Activated naive CD4-positive, alpha-beta T cell treated with anti-CD3 and anti-CD28 coated beads for 36 hours (primary cell): ENCODE data around the gene CRTAP. TPM values are rescaled to one million over a fixed set of nuclear protein-coding genes. Genes with fewer than 3 reads are reported as not detected.
"Not testable (repeated sequence)": the region's sequence is repeated elsewhere in the genome, so short reads cannot be mapped to it uniquely, and the experiment has no call there.

Experiments used
- CTCF ChIA-PET: fragments of 350-600 bp; sonication (Branson Sonifier 250); formaldehyde crosslinking; loops from one replicate; lab custom pipeline; 2021; ENCODE audit warnings: antibody characterized with exemption; lab: Charles Lee
- DNase-seq: peaks from one replicate; pipeline ENCODE4 v3.0.0-alpha.2; 2020
- H3K27ac Mint-ChIP-seq: one replicate; pipeline ENCODE4 v1.8.0; 2021; ENCODE audit warnings: mild to moderate bottlenecking, mixed read lengths
- H3K27me3 Mint-ChIP-seq: one replicate; pipeline ENCODE4 v1.8.0; 2021; ENCODE audit warnings: low read depth, mixed read lengths
- H3K36me3 Mint-ChIP-seq: one replicate; pipeline ENCODE4 v1.8.0; 2021; ENCODE audit warnings: low read depth, mixed read lengths
- H3K4me1 Mint-ChIP-seq: one replicate; pipeline ENCODE4 v1.8.0; 2021; ENCODE audit warnings: low read depth, mixed read lengths
- H3K4me3 Mint-ChIP-seq: one replicate; pipeline ENCODE4 v1.8.0; 2021; ENCODE audit warnings: mild to moderate bottlenecking, moderate library complexity, mixed read lengths
- H3K9me3 Mint-ChIP-seq: one replicate; pipeline ENCODE4 v1.8.0; 2021; ENCODE audit warnings: mixed read lengths
- intact Hi-C: fragments of 100-400 bp; cut with micrococcal nuclease; formaldehyde crosslinking; loops from one replicate; pipeline ENCODE4 v1.15.1; 2023
- total RNA-seq, 2 experiments: library from RNA; stranded (reverse); gene quantifications; one replicate each; pipeline ENCODE4 v1.2.3, GENCODE V29; 2021

The CRTAP gene
- total RNA-seq = 10 to 100 TPM; 48.1 to 51.1 TPM

- Mint-ChIP-seq H3K36me3 (no peaks in the 10 kb centered on the region), H3K27me3 (no peaks in the 10 kb centered on the region), H3K9me3 (no peaks in the 10 kb centered on the region), H3K4me3 (peak within 1 kb of the TSS; percentile 78), H3K27ac (no peak within 1 kb of the TSS), H3K4me1 (peaks cover 36% of the 10 kb centered on the region)
- DNase-seq = peak; percentile 86
- intact Hi-C loops = loop anchor here (1.0 to 5.0 kb wide), 8 partner anchors 17 to 683 kb away; partner anchors contain the start of genes CLASP2, CNOT10, DYNC1LI1 and GLB1
- CTCF ChIA-PET = interaction anchor here (0.8 to 1.9 kb wide), 4 partner anchors 17 to 166 kb away, joined by 3 to 6 read pairs (median 4); no protein-coding TSS in a partner anchor
Observed at GRCh38 chr3:33113772-33114621, at the start of gene CRTAP. TSS of gene CRTAP (plus strand) at chr3:33114014. CDS start at chr3:33114078, 64 bp downstream.

GRCh38 chr3:33064929-33065328 is 48.9 kb upstream of the CRTAP start:
- no peak overlapping the region for H3K4me3 Mint-ChIP-seq
- H3K4me1 Mint-ChIP-seq = peaks cover 51% of the 10 kb centered on the region
- H3K27ac Mint-ChIP-seq = peak overlapping the region; percentile 59
- CTCF ChIA-PET = interaction anchor here (0.6 to 1.9 kb wide), 3 partner anchors 10 to 117 kb away, joined by 5 to 8 read pairs (median 6); no protein-coding TSS in a partner anchor
- no peaks in the 10 kb centered on the region for H3K9me3 Mint-ChIP-seq
- peak; percentile 72 for DNase-seq
- intact Hi-C loops = loop anchor here (1.0 to 5.0 kb wide), 7 partner anchors 9 to 1813 kb away; partner anchors contain the start of gene STT3B
- peaks cover 22% of the 10 kb centered on the region for H3K36me3 Mint-ChIP-seq
- H3K27me3 Mint-ChIP-seq = no peaks in the 10 kb centered on the region

- intact Hi-C loops = loop anchor here (5.0 kb wide), 1 partner anchor 305 kb away; no protein-coding TSS in a partner anchor
- Mint-ChIP-seq H3K27ac (no peak overlapping the region), H3K27me3 (no peaks in the 10 kb centered on the region), H3K4me3 (no peak overlapping the region), H3K4me1 (peaks cover 28% of the 10 kb centered on the region), H3K9me3 (no peaks in the 10 kb centered on the region), H3K36me3 (peaks cover 12% of the 10 kb centered on the region)
- DNase-seq = no peak
- CTCF ChIA-PET = interaction anchor here (0.7 to 1.1 kb wide), 2 partner anchors 19 to 120 kb away, joined by 3 read pairs; no protein-coding TSS in a partner anchor
Observed at GRCh38 chr3:33067484-33067883, 46.3 kb upstream of the CRTAP start.

GRCh38 chr3:33069862-33070261 is 44.0 kb upstream of the CRTAP start:
- not testable (repeated sequence) for H3K4me3 Mint-ChIP-seq, H3K27me3 Mint-ChIP-seq, H3K27ac Mint-ChIP-seq, DNase-seq, H3K9me3 Mint-ChIP-seq
- CTCF ChIA-PET = interaction anchor here (0.7 to 9.7 kb wide), 7 partner anchors 8 to 231 kb away, joined by 3 to 254 read pairs (median 3); partner anchors contain the start of gene CCR4
- intact Hi-C loops = loop anchor here (5.0 to 10.0 kb wide), 2 partner anchors 302 to 335 kb away; no protein-coding TSS in a partner anchor
- Mint-ChIP-seq H3K4me1 (peaks cover 18% of the 10 kb centered on the region), H3K36me3 (peaks cover 12% of the 10 kb centered on the region)

DNA sequence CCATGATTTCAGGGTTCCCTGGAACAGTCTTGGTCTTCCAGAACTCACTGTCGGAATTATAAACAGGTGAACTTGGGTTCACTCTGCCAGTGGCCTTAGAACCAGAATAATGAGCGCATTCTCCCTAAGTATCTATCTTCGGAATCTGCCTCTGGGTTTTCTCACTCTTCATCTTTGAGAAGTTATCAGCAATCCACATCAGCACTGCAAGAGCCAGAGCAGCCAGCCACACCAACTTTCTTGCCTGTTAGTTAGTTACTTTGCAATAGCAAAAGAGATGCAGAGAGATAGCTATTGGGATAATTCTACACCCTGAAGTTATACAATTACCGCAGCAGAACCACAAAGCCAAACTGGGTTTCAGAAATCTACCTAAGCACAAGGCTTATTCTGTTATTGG is 42.6 kb upstream of the CRTAP start:
- no peak for DNase-seq
- CTCF ChIA-PET = interaction anchor here (0.7 to 9.7 kb wide), 5 partner anchors 10 to 883 kb away, joined by 3 to 254 read pairs (median 3); partner anchors contain the start of gene CCR4
- intact Hi-C loops = loop anchor here (10.0 kb wide), 1 partner anchor 336 kb away; no protein-coding TSS in a partner anchor
- H3K36me3 Mint-ChIP-seq = peaks cover 12% of the 10 kb centered on the region
- no peaks in the 10 kb centered on the region for H3K9me3 Mint-ChIP-seq
- peaks cover 13% of the 10 kb centered on the region for H3K4me1 Mint-ChIP-seq
- H3K27ac Mint-ChIP-seq = no peak overlapping the region
- no peak overlapping the region for H3K4me3 Mint-ChIP-seq
- no peaks in the 10 kb centered on the region for H3K27me3 Mint-ChIP-seq

- intact Hi-C loops = loop anchor here (10.0 kb wide), 1 partner anchor 337 kb away; no protein-coding TSS in a partner anchor
- H3K27ac Mint-ChIP-seq = no peak overlapping the region
- no peaks in the 10 kb centered on the region for H3K27me3 Mint-ChIP-seq
- no peak overlapping the region for H3K4me3 Mint-ChIP-seq
- H3K4me1 Mint-ChIP-seq = peaks cover 13% of the 10 kb centered on the region
- DNase-seq = no peak
- peaks cover 11% of the 10 kb centered on the region for H3K36me3 Mint-ChIP-seq
- CTCF ChIA-PET = interaction anchor here (0.7 to 9.7 kb wide), 3 partner anchors 68 to 122 kb away, joined by 3 to 254 read pairs (median 3); partner anchors contain the start of gene CCR4
- H3K9me3 Mint-ChIP-seq = no peaks in the 10 kb centered on the region
Observed at GRCh38 chr3:33071946-33072345, 41.9 kb upstream of the CRTAP start.

DNA sequence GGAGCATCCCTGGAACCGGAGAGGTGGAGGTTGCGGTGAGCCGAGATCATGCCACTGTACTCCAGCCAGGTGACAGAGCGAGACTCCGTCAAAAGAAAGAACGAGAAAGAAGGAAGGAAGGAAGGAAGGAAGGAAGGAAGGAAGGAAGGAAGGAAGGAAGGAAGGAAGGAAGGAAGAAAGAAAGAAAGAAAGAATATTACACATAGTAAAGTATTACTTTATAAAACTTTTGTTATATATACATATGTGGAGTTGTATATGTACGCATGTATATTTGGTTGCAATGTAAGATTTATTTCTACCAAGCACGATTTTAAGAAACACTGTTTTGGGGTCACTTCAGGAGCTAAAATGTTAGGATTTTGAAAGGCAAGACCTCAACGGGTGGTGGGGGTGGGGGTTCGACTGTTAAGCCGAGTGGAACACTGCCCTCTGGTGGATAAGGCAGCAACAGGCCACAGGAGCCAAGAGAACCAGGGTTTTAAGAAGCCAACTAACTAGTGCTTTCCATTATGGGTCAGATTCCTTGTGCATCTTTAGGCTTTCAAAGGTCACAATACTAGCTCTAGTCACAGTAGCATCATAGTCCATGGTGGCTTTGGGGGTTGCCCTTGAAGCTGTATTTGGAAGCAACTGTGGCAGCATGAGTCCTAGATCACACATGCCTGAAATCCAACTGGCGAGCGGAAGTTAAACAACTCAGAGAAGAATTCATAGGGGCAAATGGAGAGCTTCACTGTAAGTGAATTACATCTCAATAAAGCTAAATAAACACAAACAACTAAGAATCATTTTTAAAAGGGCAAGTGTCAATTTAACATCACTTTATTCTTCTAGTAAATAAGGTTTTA is 39.4 kb upstream of the CRTAP start:
- CTCF ChIA-PET = interaction anchor here (0.6 to 9.7 kb wide), 45 partner anchors 8 to 424 kb away, joined by 3 to 254 read pairs (median 5); partner anchors contain the start of genes CCR4 and CRTAP
- peaks cover 4% of the 10 kb centered on the region for H3K36me3 Mint-ChIP-seq
- peak; percentile 84 for DNase-seq
- H3K27ac Mint-ChIP-seq = no peak overlapping the region
- peaks cover 11% of the 10 kb centered on the region for H3K4me1 Mint-ChIP-seq
- intact Hi-C loops = loop anchor here (1.0 to 10.0 kb wide), 5 partner anchors 9 to 340 kb away; no protein-coding TSS in a partner anchor
- H3K4me3 Mint-ChIP-seq = no peak overlapping the region
- no peaks in the 10 kb centered on the region for H3K9me3 Mint-ChIP-seq
- H3K27me3 Mint-ChIP-seq = no peaks in the 10 kb centered on the region

DNA sequence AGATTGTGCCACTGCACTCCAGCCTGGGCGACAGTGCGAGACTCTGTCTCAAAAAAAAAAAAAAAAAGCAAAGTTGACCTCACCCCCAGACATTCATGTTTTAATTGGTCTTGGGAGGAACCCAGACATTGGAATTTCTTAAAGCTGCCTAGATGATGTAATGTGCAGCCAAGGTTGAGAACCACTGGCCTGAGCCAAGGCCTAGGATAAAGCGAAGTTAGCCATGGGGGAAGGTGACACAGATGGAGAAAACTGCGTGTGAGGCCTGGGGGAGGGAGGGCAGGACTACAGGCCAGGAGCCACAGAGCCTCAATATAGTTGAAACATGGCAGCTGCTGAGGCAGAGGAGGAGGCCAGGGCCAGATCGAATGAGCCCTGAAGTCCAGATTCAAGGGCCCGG is 37.8 kb upstream of the CRTAP start:
- Mint-ChIP-seq H3K4me3 (no peak overlapping the region), H3K4me1 (peaks cover 11% of the 10 kb centered on the region), H3K9me3 (no peaks in the 10 kb centered on the region), H3K36me3 (peaks cover 2% of the 10 kb centered on the region), H3K27ac (no peak overlapping the region), H3K27me3 (no peaks in the 10 kb centered on the region)
- DNase-seq = no peak
- CTCF ChIA-PET = interaction anchor here (0.7 to 9.7 kb wide), 7 partner anchors 18 to 440 kb away, joined by 3 to 254 read pairs (median 6); partner anchors contain the start of gene CCR4
- intact Hi-C loops = loop anchor here (2.0 to 10.0 kb wide), 2 partner anchors 45 to 341 kb away; no protein-coding TSS in a partner anchor

DNA sequence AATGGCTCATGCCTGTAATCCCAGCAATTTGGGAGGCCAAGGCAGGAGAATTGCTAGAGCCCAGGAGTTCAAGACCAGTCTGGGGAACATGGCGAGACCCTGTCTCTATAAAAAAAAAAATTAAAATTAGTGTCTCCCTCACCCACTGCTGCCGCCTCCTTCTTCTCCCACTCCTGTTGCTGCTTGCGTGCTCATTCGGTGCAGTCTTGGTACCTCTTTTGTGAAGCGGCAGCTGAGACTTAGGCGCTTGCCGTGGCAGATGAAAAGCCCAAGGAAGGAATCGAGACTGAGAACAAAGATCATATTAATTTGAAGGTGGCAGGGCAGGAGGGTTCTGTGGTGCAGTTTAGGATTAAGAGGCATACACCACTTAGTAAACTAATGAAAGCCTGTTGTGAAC is 36.9 kb upstream of the CRTAP start:
- DNase-seq = no peak
- no peak overlapping the region for H3K4me3 Mint-ChIP-seq
- intact Hi-C loops = loop anchor here (10.0 kb wide), 1 partner anchor 342 kb away; no protein-coding TSS in a partner anchor
- H3K9me3 Mint-ChIP-seq = no peaks in the 10 kb centered on the region
- no peaks in the 10 kb centered on the region for H3K36me3 Mint-ChIP-seq
- H3K4me1 Mint-ChIP-seq = peaks cover 10% of the 10 kb centered on the region
- H3K27ac Mint-ChIP-seq = no peak overlapping the region
- H3K27me3 Mint-ChIP-seq = no peaks in the 10 kb centered on the region
- CTCF ChIA-PET = interaction anchor here (9.7 kb wide), 1 partner anchor 127 kb away, joined by 254 read pairs; the partner anchor contains the start of gene CCR4

DNA sequence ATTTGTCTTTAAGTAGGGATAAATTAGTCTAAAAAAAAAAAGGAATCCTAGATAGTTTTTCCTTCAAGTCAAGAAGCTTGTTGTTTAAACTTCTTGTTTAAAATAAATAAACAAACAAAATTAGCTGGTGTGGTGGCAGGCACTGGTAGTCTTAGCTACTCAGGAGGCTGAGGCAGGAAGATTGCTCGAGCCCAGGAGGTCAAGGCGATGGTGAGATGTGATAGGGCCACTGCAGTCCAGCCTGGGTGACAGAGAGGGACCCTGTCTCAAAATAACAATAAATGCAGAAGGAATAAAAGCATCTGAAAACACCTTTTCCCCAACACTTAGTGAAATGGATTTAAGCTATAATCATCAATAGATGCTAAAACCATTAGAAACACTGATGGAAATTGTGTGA is 35.8 kb upstream of the CRTAP start:
- no peaks in the 10 kb centered on the region for H3K27me3 Mint-ChIP-seq
- intact Hi-C loops = loop anchor here (10.0 kb wide), 1 partner anchor 343 kb away; no protein-coding TSS in a partner anchor

GRCh38 chr3:33079813-33080212 is 34.0 kb upstream of the CRTAP start:
- H3K4me3 Mint-ChIP-seq, CTCF ChIA-PET, H3K4me1 Mint-ChIP-seq, H3K27me3 Mint-ChIP-seq, H3K27ac Mint-ChIP-seq, DNase-seq, H3K36me3 Mint-ChIP-seq, H3K9me3 Mint-ChIP-seq: not testable (repeated sequence)
- intact Hi-C loops = loop anchor here (10.0 kb wide), 1 partner anchor 345 kb away; no protein-coding TSS in a partner anchor

More for the DNA sequence above, 35.8 kb upstream of the CRTAP start:
- no peak overlapping the region for H3K27ac Mint-ChIP-seq
- H3K4me3 Mint-ChIP-seq = no peak overlapping the region
- CTCF ChIA-PET = interaction anchor here (0.7 to 9.7 kb wide), 4 partner anchors 23 to 583 kb away, joined by 3 to 254 read pairs (median 3); partner anchors contain the start of gene CCR4
- no peaks in the 10 kb centered on the region for H3K9me3 Mint-ChIP-seq
- peaks cover 10% of the 10 kb centered on the region for H3K4me1 Mint-ChIP-seq
- no peak for DNase-seq
- no peaks in the 10 kb centered on the region for H3K36me3 Mint-ChIP-seq
